HG02938 (cell line): ENCODE data around the gene EFCAB5.
"Not testable (repeated sequence)": the region's sequence is repeated elsewhere in the genome, so short reads cannot be mapped to it uniquely, and the experiment has no call there.

ENCODE experiments used
- ATAC-seq: cut with Tn5 transposase; IDR thresholded peaks from one replicate; pipeline ENCODE4 v1.9.1; 2021; ENCODE audit warnings: mild to moderate bottlenecking, moderate library complexity; ENCODE audit not compliant: unreplicated experiment

EFCAB5 gene

DNA sequence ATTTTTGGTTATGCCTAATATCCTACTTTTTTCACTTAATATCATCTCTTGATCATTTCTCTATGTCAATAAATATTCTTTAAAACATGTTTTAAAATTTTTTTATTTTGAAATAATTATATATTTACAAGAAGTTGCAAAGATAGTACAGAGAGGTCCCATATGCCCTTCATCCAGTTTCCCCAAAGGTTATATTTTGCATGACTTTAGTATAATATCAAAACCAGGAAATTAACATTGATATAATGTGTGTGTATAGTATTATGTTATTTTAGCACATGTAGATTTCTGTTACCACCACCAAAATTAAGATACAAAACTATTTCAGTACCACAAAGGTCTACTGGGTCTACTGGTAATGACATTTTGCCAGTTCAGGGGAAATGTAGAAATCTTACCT, 60.7 kb downstream of the EFCAB5 start:
- ATAC-seq = no peak

DNA sequence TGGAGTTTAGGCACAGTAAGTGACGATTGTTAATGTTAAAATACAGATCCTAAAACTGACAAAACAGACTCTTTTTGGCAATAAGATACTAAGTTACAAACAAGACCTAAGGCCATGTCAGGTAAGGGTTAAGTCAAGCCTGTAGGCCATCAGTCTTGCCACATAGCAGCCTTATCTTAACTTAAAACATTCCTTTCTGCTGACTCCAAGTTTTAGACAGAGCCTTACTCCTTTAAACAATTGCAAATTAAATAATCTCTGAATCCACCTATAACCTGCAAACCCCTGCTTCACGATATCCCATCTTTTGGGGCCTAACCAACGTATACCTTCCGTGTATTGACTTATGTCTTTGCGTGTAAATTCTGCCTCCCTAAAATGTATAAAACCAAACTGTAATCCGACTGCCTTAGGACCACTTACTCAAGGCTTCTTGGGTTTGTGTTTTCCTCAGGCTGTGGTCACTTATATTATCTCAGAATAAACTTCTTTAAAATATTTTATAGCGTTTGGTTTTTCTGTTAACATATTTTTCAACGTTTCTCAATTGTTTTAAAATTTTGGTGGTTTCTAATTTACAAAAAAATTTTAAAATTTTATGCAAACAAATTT, 64.4 kb downstream of the EFCAB5 start:
- ATAC-seq = no peak

DNA sequence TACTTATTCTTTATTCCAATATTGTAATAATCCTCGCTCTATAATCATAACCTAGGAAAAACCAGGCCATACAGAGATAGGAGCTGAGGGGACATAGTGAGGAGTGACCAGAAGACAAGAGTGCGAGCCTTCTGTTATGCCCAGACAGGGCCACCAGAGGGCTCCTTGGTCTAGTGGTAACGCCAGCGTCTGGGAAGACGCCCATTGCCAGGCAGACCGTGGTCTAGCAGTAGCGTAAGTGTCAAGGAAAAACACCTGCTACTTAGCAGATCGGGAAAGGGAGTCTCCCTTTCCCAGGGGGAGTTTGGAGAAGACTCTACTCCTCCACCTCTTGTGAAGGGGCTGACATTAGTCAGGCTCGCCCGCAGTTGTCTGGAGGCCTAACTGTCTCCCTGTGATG, 70.5 kb downstream of the EFCAB5 start:
- ATAC-seq = not testable (repeated sequence)

GRCh38 chr17:30021708-30022317, 80.4 kb downstream of the EFCAB5 start:
- ATAC-seq = no peak

DNA sequence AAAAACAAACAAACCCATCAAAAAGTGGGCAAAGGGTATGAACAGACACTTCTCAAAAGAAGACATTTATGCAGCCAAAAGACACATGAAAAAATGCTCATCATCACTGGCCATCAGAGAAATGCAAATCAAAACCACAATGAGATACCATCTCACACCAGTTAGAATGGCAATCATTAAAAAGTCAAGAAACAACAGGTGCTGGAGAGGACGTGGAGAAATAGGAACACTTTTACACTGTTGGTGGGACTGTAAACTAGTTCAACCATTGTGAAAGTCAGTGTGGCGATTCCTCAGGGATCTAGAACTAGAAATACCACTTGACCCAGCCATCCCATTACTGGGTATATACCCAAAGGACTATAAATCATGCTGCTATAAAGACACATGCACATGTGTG, 83.9 kb downstream of the EFCAB5 start:
- not testable (repeated sequence) for ATAC-seq

DNA sequence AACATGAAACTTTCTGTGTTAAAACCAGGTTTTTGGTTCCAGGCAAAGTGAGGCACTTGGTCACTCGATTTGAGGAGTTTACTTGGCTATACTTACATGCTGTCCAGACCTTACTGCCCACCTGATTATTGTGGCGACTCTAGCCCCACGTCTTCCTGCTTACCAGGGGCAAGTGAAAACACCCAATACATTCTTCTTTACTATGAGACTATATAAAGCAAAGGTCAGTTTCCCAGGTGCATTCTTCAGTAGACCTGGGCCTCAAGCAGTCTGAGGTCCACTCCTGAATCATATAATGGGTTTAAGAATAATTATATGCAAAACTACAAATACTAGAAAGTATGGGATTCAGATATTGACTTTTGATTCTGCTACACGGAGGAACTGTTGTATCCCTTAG, 86.2 kb downstream of the EFCAB5 start:
- ATAC-seq = no peak

GRCh38 chr17:30031214-30031869, 89.9 kb downstream of the EFCAB5 start:
- no peak for ATAC-seq

GRCh38 chr17:30035369-30035768, 93.9 kb downstream of the EFCAB5 start:
- ATAC-seq = no peak

DNA sequence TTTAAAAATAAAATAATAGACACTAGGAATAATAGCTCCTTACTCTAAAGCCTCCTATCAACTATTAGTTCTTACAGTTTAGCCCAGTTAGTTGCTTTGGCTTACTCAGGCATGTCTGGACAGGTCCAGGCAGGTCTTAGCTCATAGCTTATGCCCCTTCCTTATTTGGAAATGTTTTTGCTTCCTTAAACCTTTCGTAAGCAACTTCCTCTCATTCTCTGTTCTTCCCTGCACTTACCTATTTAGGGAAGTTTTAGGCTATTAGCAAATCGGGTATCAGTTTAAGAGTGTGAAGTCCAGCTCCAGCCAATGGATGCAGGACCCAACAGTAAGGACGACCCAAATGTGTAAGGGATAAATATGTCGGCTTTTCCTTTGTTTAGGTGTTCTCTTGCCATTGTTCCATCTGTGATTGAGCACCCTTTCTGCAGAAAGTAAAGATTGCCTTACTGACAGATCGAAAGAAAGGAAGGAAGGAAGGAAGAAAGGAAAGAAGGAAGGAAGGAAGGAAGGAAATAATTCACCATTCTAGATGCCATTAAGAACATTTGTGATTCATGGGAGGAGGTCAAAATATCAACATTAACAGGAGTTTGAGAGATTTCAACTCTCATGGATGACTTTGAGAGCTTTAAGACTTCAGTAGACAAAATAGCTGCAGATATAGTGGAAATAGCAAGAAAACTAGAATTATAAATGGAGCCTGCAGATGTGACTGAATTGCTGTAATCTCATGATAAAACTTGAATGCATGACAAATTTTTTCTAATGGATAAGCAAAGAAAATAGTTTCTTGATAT, 99.5 kb downstream of the EFCAB5 start:
- not testable (repeated sequence) for ATAC-seq

DNA sequence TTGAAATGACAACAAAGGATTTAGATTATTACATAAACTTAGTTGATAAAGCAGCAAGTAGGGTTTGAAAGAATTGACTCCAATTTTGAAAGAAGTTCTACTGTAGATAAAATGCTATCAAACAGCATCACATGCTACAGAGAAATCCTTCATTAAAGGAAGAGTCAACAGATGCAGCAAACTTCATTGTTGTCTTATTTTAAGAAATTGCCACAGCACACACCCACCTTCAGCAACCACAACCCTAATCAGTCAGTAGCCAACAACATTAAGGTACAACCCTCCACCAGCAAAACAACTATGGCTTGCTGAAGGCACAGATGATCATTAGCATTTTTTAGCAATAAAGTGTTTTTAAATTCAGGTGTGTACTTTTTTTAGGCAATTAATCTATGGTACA, 100.1 kb downstream of the EFCAB5 start:
- no peak for ATAC-seq

DNA sequence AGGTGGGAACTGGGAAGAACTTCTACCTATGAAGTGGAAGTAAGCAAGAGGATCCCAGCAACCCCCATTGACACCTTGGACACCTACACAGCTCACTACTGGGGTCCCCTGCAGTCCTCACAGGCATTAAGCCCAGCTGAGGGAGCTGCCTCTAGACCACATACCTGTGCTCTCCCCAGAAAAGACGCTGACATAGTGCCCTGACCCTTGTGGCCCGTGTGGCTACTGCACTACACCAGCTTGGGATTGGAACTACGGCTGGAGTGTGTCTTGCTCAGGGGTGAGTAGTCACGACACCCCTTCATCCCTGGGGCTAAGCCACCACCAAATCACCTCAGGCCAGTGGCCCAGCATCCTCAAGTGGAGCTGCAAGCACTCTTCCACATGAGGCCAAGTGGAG, 120.9 kb downstream of the EFCAB5 start:
- ATAC-seq = no peak

- ATAC-seq = no peak
These were observed 123.3 kb downstream of the EFCAB5 start for GRCh38 chr17:30064738-30065137.

GRCh38 chr17:30068465-30068864, 127.0 kb downstream of the EFCAB5 start:
- ATAC-seq = no peak

GRCh38 chr17:30074254-30074653, 132.8 kb downstream of the EFCAB5 start:
- no peak for ATAC-seq

- ATAC-seq = no peak
These were observed 133.3 kb downstream of the EFCAB5 start for GRCh38 chr17:30074730-30075129.

DNA sequence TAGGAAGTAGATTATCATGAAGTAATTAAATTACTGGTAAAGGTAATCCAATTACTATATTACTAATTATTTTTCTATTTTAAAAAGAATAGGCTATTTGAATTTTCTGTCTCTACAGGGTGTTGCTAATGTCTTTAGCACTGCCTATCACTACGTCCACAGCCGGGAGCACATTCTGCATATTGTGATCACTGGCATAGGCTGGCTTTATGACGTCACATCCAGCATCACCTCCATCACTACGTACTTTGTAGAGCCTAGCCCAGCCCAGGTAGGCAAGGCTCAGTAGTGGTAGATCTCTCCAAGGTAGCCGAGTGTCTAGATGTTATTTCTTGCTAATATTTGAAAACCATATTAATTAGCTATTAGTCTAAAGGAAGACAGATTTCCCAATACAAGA, 141.3 kb downstream of the EFCAB5 start:
- ATAC-seq = no peak

DNA sequence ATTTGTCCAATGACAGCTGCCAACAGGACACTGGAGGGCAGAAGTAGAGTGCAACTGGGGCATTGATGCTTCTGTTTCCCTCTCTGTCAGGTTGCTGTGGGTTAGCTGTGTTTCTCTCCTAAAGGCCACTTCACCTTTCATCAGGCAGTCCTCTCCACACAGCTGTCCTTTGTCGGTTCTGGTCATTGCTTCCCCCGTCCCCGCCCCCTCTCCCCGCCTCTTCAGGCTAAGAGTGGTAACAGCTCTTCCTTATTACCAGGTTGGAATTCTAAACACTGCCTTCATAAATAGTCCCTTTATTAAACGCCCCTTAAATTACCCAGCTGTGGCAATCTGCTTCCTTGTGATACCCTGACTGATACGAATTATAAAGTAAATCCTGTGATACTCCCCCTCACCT, 143.4 kb downstream of the EFCAB5 start:
- ATAC-seq = no peak

DNA sequence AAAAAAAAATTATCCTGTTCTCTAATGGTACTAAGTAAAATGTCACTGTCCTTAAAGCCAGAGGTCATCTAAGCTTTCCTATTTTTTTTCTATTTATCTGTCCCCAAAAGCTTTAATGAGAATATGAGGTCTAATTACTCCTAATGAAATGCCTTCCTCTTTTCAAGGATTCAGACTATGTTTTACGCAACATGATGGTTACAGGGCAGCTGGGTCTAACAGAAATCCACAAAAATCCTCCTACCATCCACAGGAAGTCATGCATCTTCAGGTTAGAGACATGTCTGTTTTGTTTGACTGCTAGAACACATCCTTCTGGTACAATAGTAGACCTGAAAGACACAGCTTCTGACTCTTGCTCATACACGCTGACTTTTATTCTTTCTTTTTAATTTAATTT, 145.5 kb downstream of the EFCAB5 start:
- ATAC-seq = no peak

DNA sequence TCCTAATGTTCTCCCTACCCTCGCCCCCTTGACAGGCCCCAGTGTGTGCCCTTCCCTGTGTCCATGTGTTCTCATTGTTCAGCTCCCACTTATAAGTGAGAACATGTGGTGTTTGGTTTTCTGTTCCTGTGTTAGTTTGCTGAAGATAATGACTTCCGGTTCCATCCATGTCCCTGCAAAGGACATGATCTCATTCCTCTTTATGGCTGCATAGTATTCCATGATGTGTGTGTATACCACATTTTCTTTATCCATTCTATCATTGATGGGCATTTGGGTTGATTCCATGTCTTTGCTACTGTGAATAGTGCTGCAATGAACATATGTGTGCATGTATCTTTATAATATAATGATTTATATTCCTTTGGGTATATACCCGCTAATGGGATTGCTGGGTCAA, 146.0 kb downstream of the EFCAB5 start:
- ATAC-seq = not testable (repeated sequence)

DNA sequence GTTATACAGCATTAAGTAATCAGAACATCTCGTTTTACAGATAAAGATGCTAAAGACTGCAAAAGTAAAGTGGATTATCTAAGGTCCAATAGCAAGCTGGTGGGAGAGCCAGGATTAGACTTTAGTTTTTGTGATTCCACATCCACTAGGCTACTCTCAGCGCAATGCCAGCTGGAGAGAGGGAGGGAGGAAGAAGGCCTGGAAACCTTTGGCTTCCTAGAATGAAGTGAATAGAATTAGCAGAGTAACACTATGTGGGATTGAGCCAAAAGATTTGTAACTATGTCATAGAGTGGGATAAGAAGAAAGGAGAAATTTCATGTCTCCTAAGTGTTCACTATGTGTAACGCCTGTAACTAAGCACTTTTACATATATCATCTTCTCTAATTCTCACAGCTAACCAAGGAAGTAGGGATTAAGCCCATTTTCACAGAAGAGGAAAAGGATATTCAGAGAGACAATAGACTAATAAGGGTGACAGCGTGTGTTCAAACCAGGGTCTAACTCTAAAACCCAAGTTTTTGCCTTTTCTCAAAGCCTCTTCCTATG, 149.8 kb downstream of the EFCAB5 start:
- no peak for ATAC-seq

DNA sequence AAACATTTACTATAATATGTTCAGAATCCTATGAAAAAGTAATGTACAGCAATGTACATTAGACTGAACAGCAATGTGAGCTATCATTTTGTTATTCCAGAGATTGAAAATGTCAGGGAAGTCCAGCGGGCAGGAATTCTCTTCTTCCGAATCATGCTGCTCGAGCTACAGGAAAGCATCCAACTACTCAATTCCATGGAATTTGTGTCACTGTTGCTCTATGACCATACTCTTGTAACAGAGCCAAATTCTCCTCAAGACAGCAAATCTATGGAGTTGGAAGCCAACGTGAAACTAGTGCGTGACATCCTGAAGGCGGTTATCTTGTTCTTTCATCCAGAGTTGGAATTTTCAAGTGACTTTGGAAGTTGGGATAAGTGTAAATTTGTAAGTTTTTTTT, 150.3 kb downstream of the EFCAB5 start:
- ATAC-seq = no peak
